Left ventricle myocardium inferior (tissue), 1 donor: ENCODE results near the gene FOXN3. TPM values are rescaled to one million over a fixed set of nuclear protein-coding genes. Genes with fewer than 3 reads are reported as not detected.

Source experiments
- DNase-seq: peaks from one replicate; pipeline ENCODE4 v3.0.0-alpha.2; 2020
- H3K27ac ChIP-seq: fragments of 200-600 bp; replicated peaks from 2 replicates; pipeline ENCODE4 v1.8.0; 2021
- H3K27me3 ChIP-seq: fragments of 200-600 bp; 2 replicates; pipeline ENCODE4 v1.8.0; 2021; ENCODE audit warnings: low read depth
- H3K36me3 ChIP-seq: fragments of 200-600 bp; 2 replicates; pipeline ENCODE4 v1.8.0; 2021
- H3K4me1 ChIP-seq: fragments of 200-600 bp; 2 replicates; pipeline ENCODE4 v1.8.0; 2021
- H3K4me3 ChIP-seq: fragments of 200-600 bp; 2 replicates; pipeline ENCODE4 v1.8.0; 2021; ENCODE audit warnings: mild to moderate bottlenecking, moderate library complexity
- H3K9me3 ChIP-seq: fragments of 200-600 bp; replicated peaks from 2 replicates; pipeline ENCODE4 v1.8.0; 2021
- CTCF ChIP-seq: fragments of 200-600 bp; IDR thresholded peaks from 2 replicates; pipeline ENCODE4 v1.8.0; 2021; ENCODE audit warnings: antibody characterized with exemption, mild to moderate bottlenecking, borderline replicate concordance
- intact Hi-C: fragments of 100-400 bp; cut with micrococcal nuclease; formaldehyde crosslinking; loops from one replicate; pipeline ENCODE4 v1.11.0; 2022
- total RNA-seq: library from RNA; stranded (reverse); fragmentation: NEBNext Ultra II Directional; extraction: Animal tissue kit (Norgen Biotek cat#: 25700); gene quantifications from one replicate; pipeline ENCODE4 v1.2.1, GENCODE V29; 2021
- donor health status: DM: no; HTN: yes; CAD: no; lungs with severe emphysema.

The FOXN3 gene
- total RNA-seq, 1 donor from 2014 or later, result 120 TPM

GRCh38 chr14:89277203-89277602 is 139.8 kb downstream of the FOXN3 start:
- peaks cover 15% of the 10 kb centered on the region for H3K4me1 ChIP-seq
- intact Hi-C loops, result no loop called here

DNA sequence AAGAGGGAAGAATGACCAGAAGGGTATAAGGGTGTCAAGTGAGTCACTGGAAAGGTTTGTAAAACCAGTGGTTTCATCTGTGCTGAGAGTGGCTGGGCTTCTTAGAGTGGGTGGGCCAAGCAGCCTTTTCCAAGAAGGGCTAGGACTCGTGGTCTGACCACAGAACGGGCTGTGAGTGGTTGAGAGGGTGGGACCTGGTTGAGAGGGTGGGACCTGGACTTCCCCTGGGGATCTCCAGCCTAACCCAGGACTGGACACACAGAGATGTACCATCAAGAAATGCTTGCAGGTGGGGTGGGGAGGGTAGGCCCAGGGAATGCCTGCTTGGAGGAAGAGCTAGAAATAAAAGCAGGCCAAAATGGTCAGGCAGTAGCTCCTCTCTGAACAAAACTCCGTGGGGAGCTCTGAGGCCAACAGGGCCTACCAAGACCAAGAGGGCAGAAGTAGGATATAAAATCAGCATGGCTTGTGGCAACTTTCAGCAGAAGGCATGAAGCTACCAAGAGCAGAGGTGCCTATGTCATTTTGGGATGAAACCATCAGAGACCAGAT is 140.5 kb downstream of the FOXN3 start:
- no peak overlapping the region for H3K27ac ChIP-seq
- peaks cover 19% of the 10 kb centered on the region for H3K4me1 ChIP-seq
- intact Hi-C loops, result no loop called here
- H3K27me3 ChIP-seq, result no peaks in the 10 kb centered on the region
- no peaks in the 10 kb centered on the region for H3K9me3 ChIP-seq
- H3K36me3 ChIP-seq, result peaks cover 10% of the 10 kb centered on the region
- H3K4me3 ChIP-seq, result no peak overlapping the region
- TF ChIP-seq CTCF, result no peak
- no peak for DNase-seq

More at GRCh38 chr14:89277203-89277602, 139.8 kb downstream of the FOXN3 start:
- Histone ChIP-seq H3K27me3 (no peaks in the 10 kb centered on the region), H3K36me3 (peaks cover 10% of the 10 kb centered on the region), H3K9me3 (no peaks in the 10 kb centered on the region), H3K4me3 (no peak overlapping the region), H3K27ac (no peak overlapping the region)
- no peak for TF ChIP-seq CTCF
- DNase-seq, result no peak

DNA sequence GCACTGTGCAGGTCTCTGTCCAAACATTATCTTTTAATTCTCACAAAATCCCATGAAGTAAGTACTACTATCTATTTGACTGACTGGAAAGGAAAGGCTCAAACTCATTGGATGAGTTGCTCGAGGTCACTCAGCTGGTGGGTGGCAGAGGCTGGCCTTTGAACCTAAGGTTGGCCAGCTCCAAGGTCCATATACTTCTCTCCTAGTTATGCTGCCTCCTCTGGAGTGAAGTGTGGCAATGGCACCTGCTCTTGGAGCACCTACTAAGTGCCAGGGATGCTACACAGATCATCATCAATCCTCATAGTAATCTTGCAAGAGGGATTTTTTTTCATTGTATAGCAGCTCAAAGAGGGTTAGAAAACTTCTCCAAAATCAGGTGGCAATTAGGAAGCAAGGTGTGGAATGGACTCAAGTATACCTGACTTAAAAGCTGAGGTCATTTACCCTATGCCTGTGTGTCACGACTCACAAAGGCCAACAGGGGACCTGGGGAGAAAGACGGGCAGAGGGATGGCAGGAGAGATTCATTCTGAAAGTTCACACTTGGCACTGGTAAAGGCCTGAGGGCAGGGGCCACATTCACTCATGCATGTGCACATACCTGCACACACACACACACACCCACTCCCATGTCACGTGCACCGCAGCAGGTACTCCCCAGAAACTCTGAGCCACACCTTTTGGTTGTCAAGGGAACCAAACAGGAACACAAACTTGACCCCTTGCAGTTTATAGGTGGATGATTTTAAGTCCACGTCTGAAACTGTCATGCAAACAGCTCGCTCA is 146.4 kb downstream of the FOXN3 start:
- no peak for TF ChIP-seq CTCF
- H3K4me3 ChIP-seq, result no peak overlapping the region
- H3K9me3 ChIP-seq, result no peaks in the 10 kb centered on the region
- DNase-seq, result no peak
- no peaks in the 10 kb centered on the region for H3K36me3 ChIP-seq
- H3K4me1 ChIP-seq, result peaks cover 77% of the 10 kb centered on the region
- H3K27ac ChIP-seq, result no peak overlapping the region
- no peaks in the 10 kb centered on the region for H3K27me3 ChIP-seq
- intact Hi-C loops, result no loop called here

DNA sequence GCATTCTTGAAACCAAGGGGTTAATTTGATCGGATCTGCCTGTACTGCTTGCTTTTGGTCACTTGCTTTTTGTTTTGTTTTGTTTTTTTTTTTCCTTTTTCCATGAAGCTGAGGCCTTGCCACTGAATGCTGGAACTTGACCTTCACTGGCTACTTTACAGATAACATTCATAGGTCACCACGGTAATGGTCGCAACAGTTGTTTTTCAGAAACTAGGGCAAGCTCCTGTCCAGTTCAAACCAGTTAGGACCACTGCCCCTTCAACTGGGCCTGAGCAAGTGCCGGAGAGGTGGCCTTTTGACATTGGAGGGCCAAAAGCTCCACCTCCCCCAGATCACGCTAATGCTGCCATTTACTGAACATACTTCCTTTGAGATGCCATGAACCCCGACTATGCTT is 147.6 kb downstream of the FOXN3 start:
- DNase-seq, result no peak
- H3K4me3 ChIP-seq, result no peak overlapping the region
- no peaks in the 10 kb centered on the region for H3K9me3 ChIP-seq
- H3K27ac ChIP-seq, result no peak overlapping the region
- no peaks in the 10 kb centered on the region for H3K27me3 ChIP-seq
- no peak for TF ChIP-seq CTCF
- H3K36me3 ChIP-seq, result no peaks in the 10 kb centered on the region
- intact Hi-C loops, result no loop called here
- peaks cover 90% of the 10 kb centered on the region for H3K4me1 ChIP-seq

DNA sequence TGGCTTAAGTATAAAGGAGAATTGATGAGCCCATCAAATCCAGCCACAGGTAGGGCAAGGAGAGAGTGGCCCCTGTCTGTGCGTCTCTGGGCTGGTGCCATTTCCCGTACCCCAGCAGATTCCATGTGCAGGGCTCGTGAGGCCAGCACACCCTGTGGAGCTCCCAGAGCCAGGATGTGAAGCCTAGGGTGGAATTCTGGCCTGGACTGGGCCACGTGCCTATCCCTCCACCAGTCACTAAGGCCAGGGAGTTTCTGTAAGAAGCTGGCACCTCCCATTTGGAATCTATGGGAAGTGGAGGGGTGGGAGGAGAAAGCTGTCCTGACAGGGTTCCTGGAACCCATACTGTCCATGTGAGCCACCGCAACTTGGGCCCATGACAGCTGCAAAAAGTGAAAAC is 148.5 kb downstream of the FOXN3 start:
- TF ChIP-seq CTCF, result no peak
- H3K4me1 ChIP-seq, result peaks cover 92% of the 10 kb centered on the region
- H3K4me3 ChIP-seq, result no peak overlapping the region
- H3K27ac ChIP-seq, result no peak overlapping the region
- intact Hi-C loops, result no loop called here
- no peaks in the 10 kb centered on the region for H3K36me3 ChIP-seq
- no peak for DNase-seq
- no peaks in the 10 kb centered on the region for H3K27me3 ChIP-seq
- H3K9me3 ChIP-seq, result no peaks in the 10 kb centered on the region
